Epithelial cell of prostate (primary cell): ENCODE measurements around the gene HDAC3.
"Not testable (repeated sequence)": the region's sequence is repeated elsewhere in the genome, so short reads cannot be mapped to it uniquely, and the experiment has no call there.

ENCODE experiments used
- DNase-seq: peaks from one replicate; pipeline ENCODE4 v3.0.0-alpha.2; 2011; ENCODE audit warnings: low read depth, low spot score
- H3K27ac ChIP-seq: fragments of 450-650 bp; 2 replicates; pipeline ENCODE4 v1.5.1; 2017; ENCODE audit warnings: mild to moderate bottlenecking

The HDAC3 gene

DNA sequence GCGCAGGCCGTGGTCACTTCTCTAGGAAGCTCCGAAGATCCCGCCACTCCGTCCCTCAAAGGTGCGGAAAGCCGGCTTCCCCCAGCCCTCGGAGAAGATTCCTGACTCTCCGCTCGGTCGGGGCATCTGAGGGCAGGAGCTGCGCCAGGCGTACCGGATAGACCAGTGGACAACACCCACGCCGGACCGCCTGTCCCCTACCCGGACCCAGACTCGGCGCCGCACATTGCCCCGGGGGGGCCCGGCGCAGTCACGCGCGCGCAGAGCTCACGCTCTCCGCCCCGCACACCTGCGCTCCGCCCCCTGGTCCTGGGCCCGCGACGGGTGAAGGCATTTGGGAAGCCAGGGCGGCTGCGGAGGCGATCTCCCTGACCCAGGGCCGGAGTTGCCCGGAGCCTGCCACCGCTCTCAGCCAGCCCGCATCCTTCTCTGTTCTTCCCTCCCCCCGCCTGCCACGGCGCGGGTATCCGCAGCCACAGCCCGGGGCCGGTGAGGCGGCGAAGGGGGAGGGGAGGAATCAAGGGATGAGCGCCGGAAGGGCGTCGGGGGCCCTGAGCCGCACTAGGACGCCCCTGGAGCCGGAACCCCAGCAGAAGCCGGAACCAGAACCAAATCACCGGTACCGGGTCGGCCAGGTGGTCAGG, 596 bp upstream of the HDAC3 start:
- peak overlapping the region; percentile 58 for H3K27ac ChIP-seq
- DNase-seq = no peak

DNA sequence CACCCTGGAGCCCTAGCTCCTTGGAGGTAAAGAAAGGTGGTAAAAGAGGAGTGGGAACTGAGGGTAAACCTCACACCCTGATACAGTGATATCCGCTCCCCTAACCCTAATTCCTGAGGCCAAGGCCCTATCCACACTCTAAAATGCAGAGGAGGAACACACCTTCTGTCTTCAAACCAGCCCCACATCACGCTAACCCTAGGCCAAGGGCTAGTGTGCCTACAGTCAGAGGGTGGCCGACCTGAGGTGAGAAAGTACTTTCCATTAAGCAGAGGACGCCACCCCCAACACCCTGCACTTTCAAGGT, 590 bp downstream of the HDAC3 start:
- DNase-seq = no peak
- peak overlapping the region; percentile 58 for H3K27ac ChIP-seq

DNA sequence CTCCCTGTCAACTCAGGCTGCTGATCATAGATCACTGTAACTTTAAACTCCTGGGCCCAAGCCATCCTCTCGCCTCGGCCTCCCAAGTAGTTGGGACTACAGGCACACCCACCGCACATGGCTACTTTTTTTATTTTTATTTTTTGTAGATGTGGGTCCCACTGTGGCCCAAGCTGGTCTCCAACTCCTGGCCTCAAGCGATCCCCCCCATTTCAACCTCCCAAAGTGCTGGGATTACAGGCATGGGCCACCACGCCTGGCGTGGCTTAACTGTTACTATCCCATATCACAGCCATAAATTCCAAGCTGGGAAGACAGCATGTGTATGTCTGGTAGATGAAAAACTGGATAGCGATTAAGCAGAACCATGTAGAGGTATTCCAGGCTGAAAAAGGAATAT, 1.0 kb downstream of the HDAC3 start:
- DNase-seq = no peak
- H3K27ac ChIP-seq = no peak overlapping the region

DNA sequence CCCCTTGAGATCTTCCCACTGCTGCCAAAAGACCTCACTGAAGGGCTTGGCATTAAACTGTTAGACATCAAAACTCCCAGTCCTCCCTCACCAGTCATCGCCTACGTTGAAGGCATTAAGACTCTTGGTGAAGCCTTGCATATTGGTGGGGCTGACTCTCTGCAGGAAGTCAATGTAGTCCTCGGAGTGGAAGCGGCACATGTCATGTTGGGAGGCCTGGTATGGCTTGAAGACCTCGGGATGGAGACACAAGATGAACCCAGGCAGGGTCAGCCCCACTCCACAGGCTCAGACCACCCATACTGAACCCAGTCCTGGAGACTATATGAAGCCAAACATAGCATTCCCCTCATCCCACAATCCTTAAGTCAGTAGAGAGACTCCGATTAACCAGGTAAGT, 1.9 kb downstream of the HDAC3 start:
- DNase-seq = no peak
- no peak overlapping the region for H3K27ac ChIP-seq

DNA sequence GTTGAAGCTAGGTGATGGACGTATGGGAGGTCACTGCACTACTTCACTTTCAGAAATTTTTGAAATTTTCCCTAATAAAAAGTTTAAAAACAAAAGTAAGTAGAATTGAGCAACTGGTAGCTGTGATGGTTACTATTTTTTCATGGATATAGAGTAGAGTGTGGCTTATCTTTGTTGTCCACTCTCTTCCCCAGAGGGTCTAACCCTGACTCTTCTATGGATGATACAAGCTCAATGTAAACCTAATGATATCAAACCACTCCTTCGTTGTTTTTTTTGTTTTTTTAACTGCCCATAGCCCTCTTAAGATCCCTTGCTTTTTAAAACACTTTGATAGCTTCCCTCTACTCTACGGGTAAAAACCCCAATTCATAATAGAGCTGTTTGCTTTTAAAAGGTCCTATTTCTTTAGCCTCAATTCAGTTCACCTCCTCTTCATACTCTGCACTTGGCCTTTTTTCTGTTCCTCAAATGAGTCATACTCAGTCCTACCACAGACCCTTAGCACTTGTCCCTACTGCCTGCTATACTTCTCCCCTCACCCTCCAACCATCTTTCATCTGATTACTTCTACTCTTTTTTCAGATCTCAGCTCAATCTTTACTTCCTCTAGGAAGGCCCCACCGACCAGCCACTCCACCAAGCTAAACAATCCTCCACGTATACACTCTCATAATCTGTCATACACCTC, 2.6 kb downstream of the HDAC3 start:
- DNase-seq = no peak
- no peak overlapping the region for H3K27ac ChIP-seq

DNA sequence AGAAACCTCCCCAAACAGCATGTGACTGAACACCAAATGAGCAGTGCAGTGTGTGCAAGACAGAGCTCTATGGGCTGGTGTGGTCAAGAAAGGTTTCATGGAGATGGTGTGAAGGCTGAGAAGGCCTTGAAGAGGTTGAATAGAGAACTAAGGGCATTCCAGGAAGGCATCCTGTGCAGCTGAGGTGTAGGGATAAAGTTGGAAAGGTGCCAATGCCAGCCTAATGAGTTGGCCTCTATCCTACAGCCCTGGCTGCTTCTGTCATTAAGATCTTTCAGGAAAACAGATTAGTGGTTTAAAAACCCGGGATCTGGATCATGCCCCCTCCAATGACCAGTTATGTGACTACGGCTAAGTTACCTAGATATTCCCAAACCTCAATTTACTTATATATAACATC, 4.0 kb downstream of the HDAC3 start:
- DNase-seq = no peak
- H3K27ac ChIP-seq = no peak overlapping the region

- H3K27ac ChIP-seq = no peak overlapping the region
- DNase-seq = no peak
Observed at GRCh38 chr5:141630570-141631140, 6.0 kb downstream of the HDAC3 start.

DNA sequence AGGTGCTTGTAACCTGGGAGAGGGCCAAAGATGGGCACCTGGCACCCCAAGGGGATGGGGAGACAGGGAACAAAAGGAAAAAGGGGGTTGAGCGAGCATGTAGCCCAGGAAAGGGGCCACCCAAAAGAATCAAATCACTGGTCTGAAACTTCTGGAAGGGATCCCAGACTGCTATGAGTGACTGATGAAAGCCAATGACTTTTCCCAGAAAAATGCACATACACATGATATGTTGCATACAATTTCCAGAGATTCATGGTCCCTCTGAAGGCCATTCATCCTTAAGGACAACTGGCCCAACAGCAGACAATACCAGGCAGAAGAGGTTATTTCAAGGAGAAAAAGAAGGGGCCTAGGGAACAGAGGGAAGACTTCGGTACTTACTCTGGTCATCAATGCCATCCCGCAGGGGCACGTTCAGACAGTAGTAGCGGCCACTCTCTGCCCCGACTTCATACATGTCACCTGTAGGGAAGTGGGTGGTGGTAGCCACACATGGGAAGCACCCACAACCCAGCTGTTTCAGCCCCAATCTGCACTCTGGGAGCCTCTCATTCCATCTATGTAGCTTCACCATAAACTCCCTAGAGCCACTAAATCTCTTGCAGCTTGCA, 8.4 kb downstream of the HDAC3 start:
- H3K27ac ChIP-seq = no peak overlapping the region
- no peak for DNase-seq

DNA sequence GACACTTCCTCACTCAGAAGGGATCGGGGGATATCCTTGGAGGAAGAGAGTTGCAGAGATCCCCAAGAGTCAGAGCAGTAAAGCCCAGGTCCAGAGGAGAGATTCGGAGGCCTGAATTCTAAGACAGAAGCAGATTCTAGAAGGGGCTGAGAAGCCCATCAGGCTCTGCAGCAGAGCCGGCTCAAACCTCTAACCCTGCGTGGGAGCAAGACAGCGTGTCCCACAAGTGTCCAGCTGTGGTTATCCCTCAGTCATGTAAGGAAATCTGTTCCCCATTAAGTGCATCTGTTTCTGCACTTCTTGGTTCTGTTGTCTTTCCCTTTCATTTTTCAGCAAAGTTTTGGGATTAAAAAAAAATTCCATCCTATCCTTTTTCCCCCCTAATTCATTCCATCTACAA, 13.0 kb downstream of the HDAC3 start:
- no peak for DNase-seq
- H3K27ac ChIP-seq = no peak overlapping the region

DNA sequence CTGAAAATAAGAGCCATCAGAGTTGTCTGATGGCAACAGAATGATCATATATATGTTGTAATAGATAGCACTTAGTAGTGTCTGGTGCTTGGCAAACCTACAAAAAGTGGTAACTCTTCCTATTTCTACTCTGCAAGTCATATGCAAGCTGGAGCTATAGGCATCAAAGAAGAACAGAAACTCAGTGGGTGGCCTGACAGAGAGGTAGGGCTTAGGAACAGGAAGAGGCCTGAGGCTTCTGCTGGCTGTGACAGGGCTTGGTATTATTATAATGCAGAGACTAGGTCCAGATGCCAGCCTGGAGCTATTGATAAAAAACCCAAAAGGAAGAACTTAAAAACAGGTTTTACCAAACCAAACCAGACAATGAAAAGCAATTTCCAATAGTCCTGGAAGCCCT, 13.5 kb downstream of the HDAC3 start:
- DNase-seq = no peak
- no peak overlapping the region for H3K27ac ChIP-seq

GRCh38 chr5:141618804-141619554, 17.7 kb downstream of the HDAC3 start, which contains the start of gene DIAPH1:
Gene DIAPH1 (minus strand): TSS chr5:141619000. CDS start chr5:141618914, 86 bp downstream.
- peak; percentile 85 for DNase-seq
- H3K27ac ChIP-seq = peak within 1 kb of the TSS; percentile 96

- peak; percentile 6 for DNase-seq
- peak overlapping the region; percentile 96 for H3K27ac ChIP-seq
Observed at GRCh38 chr5:141618030-141618803, 18.4 kb downstream of the HDAC3 start.

DNA sequence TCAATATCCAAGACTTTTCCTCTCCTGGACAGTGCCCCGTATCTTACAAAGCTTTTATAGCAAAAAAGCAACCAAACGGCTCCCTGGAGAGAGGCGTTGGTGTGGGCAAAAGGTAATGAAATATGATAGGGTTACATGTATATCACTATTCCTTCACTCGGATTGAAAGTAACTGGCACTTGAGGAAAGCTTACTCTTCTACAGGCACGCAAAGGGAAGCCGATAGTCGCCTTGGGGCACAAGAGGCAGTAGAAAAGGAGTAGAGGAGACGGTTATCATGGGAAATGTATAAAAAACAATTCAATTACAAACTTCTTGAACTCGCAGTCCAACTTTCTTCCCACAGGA, 19.0 kb downstream of the HDAC3 start:
- H3K27ac ChIP-seq = peak overlapping the region; percentile 96
- DNase-seq = no peak

DNA sequence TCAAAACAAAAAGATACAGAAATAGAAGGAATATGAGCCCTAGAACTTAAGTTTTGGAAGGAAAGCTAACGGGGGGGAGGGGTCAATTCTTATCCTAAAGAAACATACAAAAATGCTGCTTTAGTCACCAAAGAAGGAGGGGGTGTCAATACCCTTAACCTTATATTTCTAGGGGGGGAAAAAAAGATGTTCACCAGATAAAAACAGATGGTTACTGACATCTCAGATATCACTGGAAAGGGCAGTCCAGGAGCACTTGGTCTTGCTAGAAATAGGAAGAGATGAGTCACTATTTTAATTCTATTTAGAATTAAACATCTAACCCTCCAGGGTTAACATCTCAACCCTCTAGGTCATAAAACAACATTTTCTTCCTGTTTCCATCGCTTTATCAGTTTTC, 19.5 kb downstream of the HDAC3 start:
- DNase-seq = no peak
- H3K27ac ChIP-seq = peak overlapping the region; percentile 96

GRCh38 chr5:141615991-141616720, 20.5 kb downstream of the HDAC3 start:
- H3K27ac ChIP-seq = no peak overlapping the region

DNA sequence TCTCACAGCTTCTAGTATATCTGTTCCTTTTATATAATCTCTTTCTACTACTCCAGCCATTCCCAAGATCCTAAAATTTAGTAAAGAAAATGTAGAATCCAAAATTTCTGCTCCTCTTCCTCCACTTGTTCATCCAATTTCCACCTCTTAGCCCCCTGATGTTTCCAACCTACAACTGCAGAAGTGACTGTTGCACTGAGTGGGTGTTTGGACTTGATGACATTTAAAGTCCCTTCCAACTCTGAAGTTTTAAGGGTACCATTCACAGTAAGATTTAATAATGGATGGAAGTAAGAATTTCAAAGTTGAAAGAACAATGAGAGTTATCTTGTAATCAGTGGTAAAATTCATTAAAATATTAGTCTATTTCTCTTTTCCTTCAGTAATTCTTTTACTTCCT, 23.3 kb downstream of the HDAC3 start:
- H3K27ac ChIP-seq = no peak overlapping the region
- no peak for DNase-seq

More at GRCh38 chr5:141615991-141616720, 20.5 kb downstream of the HDAC3 start:
- no peak for DNase-seq

- no peak overlapping the region for H3K27ac ChIP-seq
- DNase-seq = no peak
Observed at GRCh38 chr5:141611289-141611688, 25.4 kb downstream of the HDAC3 start.

GRCh38 chr5:141609921-141610320, 26.7 kb downstream of the HDAC3 start:
- not testable (repeated sequence) for H3K27ac ChIP-seq, DNase-seq

DNA sequence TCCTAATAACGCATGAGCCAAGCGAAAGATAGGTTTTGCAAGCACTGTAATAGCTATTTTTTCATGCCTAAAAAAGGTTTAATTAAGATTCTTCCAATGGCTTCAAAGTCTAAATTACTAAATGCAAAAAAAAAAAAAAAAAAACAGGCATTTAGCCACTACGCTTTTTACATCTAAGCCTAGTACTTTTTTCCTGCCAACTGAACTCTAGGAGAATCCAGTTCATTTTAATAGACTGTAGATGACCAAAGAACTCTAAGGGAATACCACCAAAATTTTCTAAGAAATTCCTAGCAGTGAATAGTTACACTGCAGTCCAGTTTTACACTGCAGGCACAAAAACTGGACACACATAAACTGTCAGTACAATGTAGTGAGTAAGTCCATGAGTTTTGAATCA, 27.6 kb downstream of the HDAC3 start:
- DNase-seq = no peak
- H3K27ac ChIP-seq = no peak overlapping the region
